Prostate gland (tissue), 2 donors: ENCODE measurements around the gene OPN1MW2. TPM values are rescaled to one million over a fixed set of nuclear protein-coding genes. Genes with fewer than 3 reads are reported as not detected.

ENCODE experiments used
- total RNA-seq, 2 donors: library from RNA; depleted of rRNA; stranded (reverse); fragments of >200 nt; gene quantifications; one replicate each; pipeline ENCODE4 v1.1.0, GENCODE V29; 2016

Gene OPN1MW2
- total RNA-seq, 2 donors from 2014 or later: not detected

Other genes starting within 250 kb of the OPN1MW2 start
- 100 to 1,000 TPM in 1 of 2 donors, 10 to 100 TPM in 1; 67.7 to 115 TPM for gene HCFC1, start 247.9 kb upstream of the OPN1MW2 start, total RNA-seq
- gene TMEM187, start 247.0 kb upstream of the OPN1MW2 start, total RNA-seq: 10 to 100 TPM; 16.9 to 18.2 TPM
- 100 to 1,000 TPM; 113 to 122 TPM for gene IRAK1, start 199.9 kb upstream of the OPN1MW2 start, total RNA-seq
- gene MECP2, start 122.0 kb upstream of the OPN1MW2 start, total RNA-seq: 10 to 100 TPM; 54.4 to 85.2 TPM
- gene OPN1LW, start 75.5 kb upstream of the OPN1MW2 start, total RNA-seq: not detected
- not detected for gene OPN1MW, start 37.2 kb upstream of the OPN1MW2 start, total RNA-seq
- gene OPN1MW3, start 37.8 kb downstream of the OPN1MW2 start, total RNA-seq: not detected
- 1 to 10 TPM in 1 of 2 donors, not detected in 1; 1.5 TPM for gene TEX28, start 75.4 kb downstream of the OPN1MW2 start, total RNA-seq
- gene TKTL1, start 76.0 kb downstream of the OPN1MW2 start, total RNA-seq: 100 to 1,000 TPM in 1 of 2 donors, not detected in 1; 113 TPM
- gene FLNA, start 154.9 kb downstream of the OPN1MW2 start, total RNA-seq: 1,000 to 10,000 TPM; 1,711 to 2,337 TPM
- gene EMD, start 159.5 kb downstream of the OPN1MW2 start, total RNA-seq: 10 to 100 TPM; 61.4 to 66.1 TPM
- 1,000 to 10,000 TPM; 3,702 to 5,500 TPM for gene RPL10, start 178.6 kb downstream of the OPN1MW2 start, total RNA-seq
- gene DNASE1L1, start 189.5 kb downstream of the OPN1MW2 start, total RNA-seq: 10 to 100 TPM; 36.8 to 70.7 TPM
- 10 to 100 TPM; 25.7 to 56.5 TPM for gene TAFAZZIN, start 191.8 kb downstream of the OPN1MW2 start, total RNA-seq
- gene ATP6AP1, start 208.9 kb downstream of the OPN1MW2 start, total RNA-seq: 100 to 1,000 TPM; 110 to 149 TPM
- 100 to 1,000 TPM in 1 of 2 donors, 10 to 100 TPM in 1; 52.9 to 148 TPM for gene GDI1, start 217.4 kb downstream of the OPN1MW2 start, total RNA-seq
- gene FAM50A, start 224.4 kb downstream of the OPN1MW2 start, total RNA-seq: 10 to 100 TPM; 32.9 to 35.8 TPM
- gene PLXNA3, start 238.5 kb downstream of the OPN1MW2 start, total RNA-seq: 10 to 100 TPM; 15.7 to 21.0 TPM